ENCODE data around the gene ZNF281.

ZNF281 gene

GRCh38 chr1:200386416-200386815 lies 23.4 kb downstream of the ZNF281 start:
- TF ChIP-seq CTCF (conservative IDR thresholded peaks at IDR 0.05): no peak
- no peak overlapping the region for H3K27ac ChIP-seq

GRCh38 chr1:200384818-200385390 lies 24.9 kb downstream of the ZNF281 start:
- no peak for TF ChIP-seq CTCF (conservative IDR thresholded peaks at IDR 0.05)
- H3K27ac ChIP-seq: no peak overlapping the region

- TF ChIP-seq CTCF (conservative IDR thresholded peaks at IDR 0.05): no peak
- no peak overlapping the region for H3K27ac ChIP-seq
These were observed 28.4 kb downstream of the ZNF281 start for GRCh38 chr1:200381256-200381984.

- no peak for TF ChIP-seq CTCF (conservative IDR thresholded peaks at IDR 0.05)
These were observed 29.2 kb downstream of the ZNF281 start for GRCh38 chr1:200380589-200381021.

GRCh38 chr1:200379940-200380588 lies 29.8 kb downstream of the ZNF281 start:
- no peak overlapping the region for H3K27ac ChIP-seq
- no peak for TF ChIP-seq CTCF (conservative IDR thresholded peaks at IDR 0.05)

More at GRCh38 chr1:200380589-200381021, 29.2 kb downstream of the ZNF281 start:
- H3K27ac ChIP-seq: no peak overlapping the region

GRCh38 chr1:200379432-200379757 lies 30.4 kb downstream of the ZNF281 start:
- no peak overlapping the region for H3K27ac ChIP-seq
- TF ChIP-seq CTCF (conservative IDR thresholded peaks at IDR 0.05): no peak

- no peak overlapping the region for H3K27ac ChIP-seq
- TF ChIP-seq CTCF (conservative IDR thresholded peaks at IDR 0.05): no peak
These were observed 31.7 kb downstream of the ZNF281 start for GRCh38 chr1:200378096-200378495.

Data from VCaP (cell line).